CD14-positive monocyte (primary cell): ENCODE data around the gene OR8J3. TPM values are rescaled to one million over a fixed set of nuclear protein-coding genes. Genes with fewer than 3 reads are reported as not detected.

Source experiments
- DNase-seq, 3 donors: peaks; one replicate each; pipeline ENCODE4 v3.0.0-alpha.2; 2011 to 2022
- H2AFZ ChIP-seq: 2 replicates; pipeline ENCODE4 v1.6.0; 2012; ENCODE audit warnings: mild to moderate bottlenecking, low read depth, low read length, inconsistent platforms; ENCODE audit not compliant: insufficient read depth, poor library complexity, severe bottlenecking
- H3K27ac ChIP-seq, 2 donors: 1 replicate in 1 of 2; 2 replicates in 1 of 2; pipeline ENCODE4 v1.5.1; 2012 to 2013; ENCODE audit warnings: low read length in 2 of 2, control low read depth in 1 of 2, inconsistent platforms in 1 of 2, low read depth in 1 of 2, mild to moderate bottlenecking in 1 of 2
- H3K27me3 ChIP-seq, 2 donors: one replicate each; pipeline versions ENCODE4 v1.6.0 to v1.6.1; 2011 to 2013; ENCODE audit warnings: low read length in 2 of 2; ENCODE audit not compliant: control insufficient read depth in 2 of 2, insufficient read depth in 2 of 2
- H3K36me3 ChIP-seq, 2 donors: replicated peaks in 1 of 2; 1 replicate in 1 of 2; 2 replicates in 1 of 2; pipeline versions ENCODE4 v1.5.1 to v1.6.1; 2012 to 2013; ENCODE audit warnings: low read length in 2 of 2, control low read depth in 1 of 2, inconsistent platforms in 1 of 2, mild to moderate bottlenecking in 1 of 2; ENCODE audit not compliant: insufficient read depth in 2 of 2, control insufficient read depth in 1 of 2
- H3K4me1 ChIP-seq, 2 donors: 1 replicate in 1 of 2; 2 replicates in 1 of 2; pipeline versions ENCODE4 v1.5.1 to v1.6.1; 2012 to 2013; ENCODE audit warnings: low read length in 2 of 2, control low read depth in 1 of 2, inconsistent platforms in 1 of 2, mild to moderate bottlenecking in 1 of 2, moderate library complexity in 1 of 2; ENCODE audit not compliant: insufficient read depth in 2 of 2, control insufficient read depth in 1 of 2
- H3K4me2 ChIP-seq: replicated peaks from 2 replicates; pipeline ENCODE3; 2012; ENCODE audit warnings: low read length, moderate library complexity, mild to moderate bottlenecking; ENCODE audit not compliant: poor library complexity, severe bottlenecking; ENCODE audit errors: extremely low read depth
- H3K4me3 ChIP-seq, 3 experiments: fragments of 200-600 bp in 1 of 3; sonication (generic) in 1 of 3; replicated peaks in 1 of 3; 1 replicate in 2 of 3; 2 replicates in 1 of 3; pipeline ENCODE4 v1.5.1; 2011 to 2013; ENCODE audit warnings: low read length in 3 of 3, mild to moderate bottlenecking in 3 of 3, control low read depth in 2 of 3, low read depth in 2 of 3, inconsistent platforms in 1 of 3, moderate library complexity in 1 of 3
- H3K79me2 ChIP-seq: 2 replicates; pipeline ENCODE4 v1.6.0; 2012; ENCODE audit warnings: mild to moderate bottlenecking, control low read depth, inconsistent platforms, low read length, moderate library complexity; ENCODE audit not compliant: insufficient read depth
- H3K9ac ChIP-seq: 2 replicates; pipeline ENCODE4 v1.6.0; 2017; ENCODE audit warnings: low read length, mild to moderate bottlenecking; ENCODE audit not compliant: insufficient read depth, poor library complexity, severe bottlenecking
- H3K9me3 ChIP-seq, 2 donors: replicated peaks in 1 of 2; 1 replicate in 1 of 2; 2 replicates in 1 of 2; pipeline versions ENCODE4 v1.5.1 to v1.6.1; 2012 to 2013; ENCODE audit warnings: low read length in 2 of 2, control low read depth in 1 of 2; ENCODE audit not compliant: control insufficient read depth in 1 of 2, insufficient read depth in 1 of 2
- H4K20me1 ChIP-seq: 2 replicates; pipeline ENCODE4 v1.6.0; 2012; ENCODE audit warnings: mild to moderate bottlenecking, low read length, control low read depth, moderate library complexity; ENCODE audit not compliant: insufficient read depth
- H3K27ac Mint-ChIP-seq, 7 donors: one replicate each; pipeline ENCODE4 v1.8.0; 2020; ENCODE audit warnings: mild to moderate bottlenecking in 7 of 7, mixed read lengths in 7 of 7, moderate library complexity in 6 of 7, inconsistent platforms in 2 of 7
- H3K27me3 Mint-ChIP-seq, 3 donors: one replicate each; pipeline ENCODE4 v1.8.0; 2021 to 2022; ENCODE audit warnings: low read depth in 3 of 3, mild to moderate bottlenecking in 3 of 3, mixed read lengths in 3 of 3, moderate library complexity in 3 of 3, inconsistent platforms in 1 of 3
- H3K36me3 Mint-ChIP-seq, 2 donors: one replicate each; pipeline ENCODE4 v1.8.0; 2020; ENCODE audit warnings: mixed read lengths in 2 of 2, inconsistent platforms in 1 of 2, mild to moderate bottlenecking in 1 of 2
- H3K4me1 Mint-ChIP-seq: one replicate; pipeline ENCODE4 v1.8.0; 2020; ENCODE audit warnings: mild to moderate bottlenecking, mixed read lengths
- H3K4me3 Mint-ChIP-seq, 2 donors: one replicate each; pipeline ENCODE4 v1.8.0; 2020; ENCODE audit warnings: mild to moderate bottlenecking in 2 of 2, mixed read lengths in 2 of 2, moderate library complexity in 1 of 2
- H3K9me3 Mint-ChIP-seq, 7 donors: one replicate each; pipeline ENCODE4 v1.8.0; 2020 to 2022; ENCODE audit warnings: mixed read lengths in 7 of 7, mild to moderate bottlenecking in 6 of 7, moderate library complexity in 6 of 7, inconsistent platforms in 2 of 7
- WGBS: methylation state at CpG from one replicate; pipeline ENCODE4 v1.1.5; 2013; ENCODE audit warnings: missing lambda C conversion rate; ENCODE audit not compliant: insufficient coverage; 5-methylcytosine and 5-hydroxymethylcytosine counted together
- intact Hi-C, 2 donors: fragments of 100-400 bp; cut with micrococcal nuclease; formaldehyde crosslinking; loops; one replicate each; pipeline versions ENCODE4 v1.15.0 to v1.15.1; 2023
- polyA plus RNA-seq, 3 donors: library from polyadenylated mRNA; depleted of rRNA in 1 of 3; unstranded in 2 of 3; stranded (reverse) in 1 of 3; fragments of 300-500 nt in 2 of 3; fragments of >200 nt in 1 of 3; fragmentation: Illumina TruSeq in 2 of 3; gene quantifications; 1 replicate in 2 of 3; 2 replicates in 1 of 3; pipeline ENCODE4 v1.2.3, GENCODE V29; 2012 to 2021
- TF ChIP-seq, protein P1 (sequence below): fragments of 200-600 bp; IDR thresholded peaks from one replicate; pipeline ENCODE4 v1.8.0; 2022; ENCODE audit warnings: antibody characterized with exemption, mild to moderate bottlenecking

Gene OR8J3
- polyA plus RNA-seq, 3 donors = not detected

DNA sequence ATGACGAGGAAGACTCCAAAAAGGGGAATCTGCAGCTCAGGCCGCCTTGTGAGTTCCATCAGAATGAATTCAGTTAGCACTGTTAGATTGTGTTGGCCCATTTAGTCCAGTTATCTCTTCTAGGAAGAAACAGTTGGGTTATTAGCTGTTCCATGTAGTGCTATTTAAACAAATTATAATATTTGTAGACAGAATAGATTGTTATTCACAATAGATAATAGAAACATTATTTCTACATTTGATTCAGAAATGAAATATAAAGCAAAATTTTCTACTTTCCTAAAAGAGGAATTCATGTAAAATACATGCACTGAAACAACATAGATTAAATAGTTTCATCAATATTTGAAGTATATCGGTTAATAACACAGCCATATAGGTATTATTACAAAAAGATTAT lies 20.2 kb upstream of the OR8J3 start, which contains the start of gene OR8K5:
Gene OR8K5, minus strand, starts transcription at position 101 of the 400 bp plus-strand sequence. Its CDS starts 0 bp downstream, at position 101.
- Histone ChIP-seq H3K4me1 (no peaks in the 10 kb centered on the region), H3K27ac (no peak within 1 kb of the TSS), H3K4me3 (no peak within 1 kb of the TSS), H3K36me3 (no peaks in the 10 kb centered on the region), H3K9ac (no peak within 1 kb of the TSS), H3K9me3 (peaks cover 0 to 10% of the 10 kb centered on the region in 2 donors), H2AFZ (no peak within 1 kb of the TSS), H3K4me2 (no peak within 1 kb of the TSS), H3K79me2 (no peaks in the 10 kb centered on the region), H4K20me1 (no peaks in the 10 kb centered on the region), H3K27me3 (no peaks in the 10 kb centered on the region)
- WGBS = 69% methylated on average over 2 of the region's 3 CpGs
- no peak for DNase-seq
- H3K36me3 Mint-ChIP-seq = no peaks in the 10 kb centered on the region
- H3K27me3 Mint-ChIP-seq = no peaks in the 10 kb centered on the region
- H3K9me3 Mint-ChIP-seq = peaks cover 0 to 9% (median 5%) of the 10 kb centered on the region in 7 donors
- H3K27ac Mint-ChIP-seq = no peak within 1 kb of the TSS
- intact Hi-C loops = no loop called here
- no peak within 1 kb of the TSS for H3K4me3 Mint-ChIP-seq
- TF ChIP-seq, protein P1, sequence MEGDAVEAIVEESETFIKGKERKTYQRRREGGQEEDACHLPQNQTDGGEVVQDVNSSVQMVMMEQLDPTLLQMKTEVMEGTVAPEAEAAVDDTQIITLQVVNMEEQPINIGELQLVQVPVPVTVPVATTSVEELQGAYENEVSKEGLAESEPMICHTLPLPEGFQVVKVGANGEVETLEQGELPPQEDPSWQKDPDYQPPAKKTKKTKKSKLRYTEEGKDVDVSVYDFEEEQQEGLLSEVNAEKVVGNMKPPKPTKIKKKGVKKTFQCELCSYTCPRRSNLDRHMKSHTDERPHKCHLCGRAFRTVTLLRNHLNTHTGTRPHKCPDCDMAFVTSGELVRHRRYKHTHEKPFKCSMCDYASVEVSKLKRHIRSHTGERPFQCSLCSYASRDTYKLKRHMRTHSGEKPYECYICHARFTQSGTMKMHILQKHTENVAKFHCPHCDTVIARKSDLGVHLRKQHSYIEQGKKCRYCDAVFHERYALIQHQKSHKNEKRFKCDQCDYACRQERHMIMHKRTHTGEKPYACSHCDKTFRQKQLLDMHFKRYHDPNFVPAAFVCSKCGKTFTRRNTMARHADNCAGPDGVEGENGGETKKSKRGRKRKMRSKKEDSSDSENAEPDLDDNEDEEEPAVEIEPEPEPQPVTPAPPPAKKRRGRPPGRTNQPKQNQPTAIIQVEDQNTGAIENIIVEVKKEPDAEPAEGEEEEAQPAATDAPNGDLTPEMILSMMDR = no peak
- H3K4me1 Mint-ChIP-seq = no peaks in the 10 kb centered on the region

DNA sequence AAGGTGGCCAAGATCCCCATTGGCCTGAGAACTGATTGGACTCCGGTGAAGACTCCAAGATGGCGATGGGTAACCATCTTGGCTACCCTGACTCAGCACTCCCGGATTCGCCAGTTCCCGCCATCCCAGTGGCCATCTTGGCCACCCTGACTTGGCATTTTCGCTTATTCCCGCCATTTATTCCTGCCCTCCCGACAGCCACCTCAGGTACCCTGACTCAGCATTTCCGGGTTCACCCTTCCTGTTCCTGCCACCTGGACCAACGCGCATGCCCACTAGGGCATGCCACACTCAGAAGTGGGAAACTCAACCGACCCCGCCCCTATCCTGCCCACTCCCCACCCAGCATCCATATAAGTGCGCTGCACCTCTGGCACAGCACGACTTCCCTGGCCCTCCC lies 12.3 kb upstream of the OR8J3 start:
- no peak for DNase-seq
- no peak overlapping the region for H3K27ac Mint-ChIP-seq
- H3K9me3 Mint-ChIP-seq = peaks cover 17 to 42% (median 19%) of the 10 kb centered on the region in 7 donors
- WGBS = 99% methylated on average over 14 of the region's 15 CpGs
- no peaks in the 10 kb centered on the region for H3K36me3 ChIP-seq
- H3K9me3 ChIP-seq = peaks cover 39 to 40% of the 10 kb centered on the region in 2 donors
- H3K4me3 Mint-ChIP-seq = peak overlapping the region in 1 of 2 donors; percentile 40
- no peaks in the 10 kb centered on the region for H3K27me3 ChIP-seq
- no peaks in the 10 kb centered on the region for H4K20me1 ChIP-seq
- peaks cover 0 to 1% (median 0%) of the 10 kb centered on the region in 3 donors for H3K27me3 Mint-ChIP-seq
- H3K4me2 ChIP-seq = no peak overlapping the region
- H2AFZ ChIP-seq = no peak overlapping the region
- intact Hi-C loops = no loop called here
- no peaks in the 10 kb centered on the region for H3K36me3 Mint-ChIP-seq
- H3K9ac ChIP-seq = no peak overlapping the region
- no peak overlapping the region for H3K4me3 ChIP-seq
- no peaks in the 10 kb centered on the region for H3K79me2 ChIP-seq
- no peaks in the 10 kb centered on the region for H3K4me1 ChIP-seq
- no peak overlapping the region for H3K27ac ChIP-seq
- TF ChIP-seq, protein P1 = no peak
- no peaks in the 10 kb centered on the region for H3K4me1 Mint-ChIP-seq
